Measurements from ENCODE around the gene PDIK1L. TPM values are rescaled to one million over a fixed set of nuclear protein-coding genes. Genes with fewer than 3 reads are reported as not detected.

The PDIK1L gene
- polyA plus RNA-seq (2013): 10.4 TPM

DNA sequence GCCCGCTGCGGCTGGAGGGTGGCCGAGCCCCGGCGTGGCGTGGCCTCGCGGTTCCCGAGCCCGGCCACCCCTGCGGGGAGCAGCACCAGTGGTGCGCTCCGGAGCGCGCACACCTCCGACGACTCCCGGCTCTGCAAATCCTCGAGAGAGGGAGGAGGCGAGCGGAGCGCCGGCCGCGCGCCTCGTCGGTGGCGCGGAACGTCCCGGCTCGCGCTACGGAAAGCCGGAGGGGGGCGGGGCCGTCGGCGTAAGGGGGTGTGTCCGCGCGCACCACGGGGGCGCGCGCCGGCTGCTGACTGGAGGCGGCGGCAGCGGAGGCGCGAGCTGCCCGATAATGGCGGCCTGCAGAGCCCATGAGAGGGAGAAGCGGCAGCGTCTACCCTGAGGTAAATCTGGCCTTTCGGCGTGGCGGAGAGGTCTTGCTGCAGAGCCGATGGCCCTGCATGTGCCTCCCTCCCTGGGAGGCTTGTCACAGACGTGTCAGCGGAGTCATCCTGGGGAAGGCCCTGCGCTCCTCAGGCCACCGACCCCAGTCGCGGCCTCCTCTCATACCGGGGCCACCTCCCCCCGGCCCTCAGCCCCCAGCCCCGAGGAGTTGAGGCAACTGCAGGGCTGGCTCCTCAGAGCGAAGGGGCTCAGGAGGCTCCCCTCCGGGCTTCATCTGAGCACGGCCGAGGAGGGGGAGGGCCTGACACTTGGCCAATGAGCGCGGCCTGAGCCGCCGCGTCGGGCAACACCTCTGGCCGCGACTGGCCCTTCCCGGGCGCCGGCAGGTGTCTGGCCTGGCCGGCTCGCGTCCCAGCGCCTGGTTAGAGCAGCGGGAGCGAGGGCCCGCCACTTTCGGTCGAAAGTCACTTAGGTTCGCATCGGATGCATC lies at the start of gene PDIK1L:
PDIK1L (plus strand) TSS at position 295 of the 877 bp plus-strand sequence. CDS start 2,485 bp downstream, outside the sequence.
- ChIA-PET POLR2A (interaction anchor here (1.0 to 2.5 kb wide), 2 partner anchors 12 to 15 kb away, joined by 3 to 14 read pairs; no protein-coding TSS in a partner anchor), CTCF (interaction anchor here (1.4 to 4.7 kb wide), 4 partner anchors 11 to 33 kb away, joined by 3 to 34 read pairs (median 8); no protein-coding TSS in a partner anchor)
- Histone ChIP-seq H3K9me3 (ENCODE audit: control extremely low read depth in 1 of 5, control insufficient read depth in 4 of 5, insufficient read depth in 2 of 5, low read depth in 1 of 5, low read length in 4 of 5) (no peaks in the 10 kb centered on the region), H3K27me3 (replicated peaks in 2 of 5; ENCODE audit: control insufficient read depth in 4 of 5, insufficient read depth in 5 of 5, low read length in 4 of 5) (no peaks in the 10 kb centered on the region), H3K4me1 (ENCODE audit: control extremely low read depth in 1 of 4, control insufficient read depth in 4 of 4, insufficient read depth in 4 of 4, low read length in 3 of 4) (peaks cover 8 to 24% (median 20%) of the 10 kb centered on the region in 4 experiments), H3K4me3 (ENCODE audit: control insufficient read depth in 1 of 7, extremely low read depth in 1 of 7, insufficient read depth in 4 of 7, low read depth in 2 of 7, low read length in 6 of 7) (peak within 1 kb of the TSS; percentile 44 to 99 (median 91)), H3K27ac (ENCODE audit: insufficient read depth in 1 of 2, low read depth in 1 of 2, low read length in 2 of 2, poor library complexity in 1 of 2, severe bottlenecking in 2 of 2) (peak within 1 kb of the TSS; percentile 68 to 87), H3K36me3 (ENCODE audit: control insufficient read depth in 4 of 4, insufficient read depth in 4 of 4, low read length in 3 of 4) (peaks cover 8 to 18% (median 14%) of the 10 kb centered on the region in 4 experiments)
- under 1% methylated on average over 61 of the region's 96 CpGs for WGBS (ENCODE audit: insufficient coverage)
- DNase-seq: peak; percentile 96 to 99 (median 99)

DNA sequence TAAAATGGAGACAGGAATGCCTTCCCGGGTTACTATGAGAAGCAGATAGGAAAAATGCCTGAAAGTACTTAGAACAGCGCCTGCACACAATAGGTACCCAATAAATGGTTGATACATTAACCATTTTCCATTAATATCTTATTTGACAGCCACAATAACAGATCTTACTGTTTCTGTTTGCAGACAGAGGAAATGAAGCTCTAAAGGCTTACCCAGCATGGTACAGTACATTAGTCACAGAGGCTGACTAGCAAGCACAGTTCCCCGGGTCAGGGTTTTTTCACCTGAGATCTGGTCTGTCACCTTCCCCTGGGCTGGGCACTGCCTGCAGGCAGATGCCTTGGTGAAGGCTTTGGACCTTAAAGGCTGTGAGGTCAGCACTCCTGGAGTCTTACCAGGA lies 47.1 kb upstream of the PDIK1L start:
- ChIA-PET CTCF (interaction anchor here (2.7 kb wide), 1 partner anchor 10 kb away, joined by 10 read pairs; no protein-coding TSS in a partner anchor), POLR2A (no interaction called here)
- peaks cover 0 to 11% (median 3%) of the 10 kb centered on the region in 5 experiments for H3K27me3 ChIP-seq (replicated peaks in 2 of 5; ENCODE audit: control insufficient read depth in 4 of 5, insufficient read depth in 5 of 5, low read length in 4 of 5)
- no peaks in the 10 kb centered on the region for H3K36me3 ChIP-seq (ENCODE audit: control insufficient read depth in 4 of 4, insufficient read depth in 4 of 4, low read length in 3 of 4)
- WGBS (ENCODE audit: insufficient coverage): 92% methylated on average over 1 of the region's 3 CpGs
- no peaks in the 10 kb centered on the region for H3K4me1 ChIP-seq (ENCODE audit: control extremely low read depth in 1 of 4, control insufficient read depth in 4 of 4, insufficient read depth in 4 of 4, low read length in 3 of 4)
- H3K27ac ChIP-seq (ENCODE audit: insufficient read depth in 1 of 2, low read depth in 1 of 2, low read length in 2 of 2, poor library complexity in 1 of 2, severe bottlenecking in 2 of 2): no peak overlapping the region
- H3K9me3 ChIP-seq (ENCODE audit: control extremely low read depth in 1 of 5, control insufficient read depth in 4 of 5, insufficient read depth in 2 of 5, low read depth in 1 of 5, low read length in 4 of 5): no peaks in the 10 kb centered on the region
- no peak for DNase-seq
- no peak overlapping the region for H3K4me3 ChIP-seq (ENCODE audit: control insufficient read depth in 1 of 7, extremely low read depth in 1 of 7, insufficient read depth in 4 of 7, low read depth in 2 of 7, low read length in 6 of 7)

DNA sequence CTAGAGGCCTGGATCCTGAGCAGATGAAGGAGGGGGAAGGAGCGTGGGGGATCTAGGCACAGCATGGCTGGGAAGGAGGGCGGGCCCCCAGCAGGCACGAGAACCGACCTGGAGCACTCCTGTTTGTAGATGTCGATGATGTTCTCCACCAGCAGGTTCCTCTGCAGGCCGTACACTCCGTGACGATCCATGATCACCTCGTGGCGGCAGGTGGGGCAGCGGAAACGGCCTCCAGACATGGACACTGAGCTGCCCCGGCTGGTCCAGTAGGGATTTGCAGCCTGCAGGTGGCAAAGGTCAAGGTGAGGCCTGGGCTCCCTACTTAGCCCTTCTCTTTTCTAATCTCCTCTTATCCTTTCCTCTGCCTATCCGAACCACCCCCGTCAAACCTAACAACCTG lies 45.5 kb upstream of the PDIK1L start:
- Histone ChIP-seq H3K36me3 (ENCODE audit: control insufficient read depth in 4 of 4, insufficient read depth in 4 of 4, low read length in 3 of 4) (no peaks in the 10 kb centered on the region), H3K4me3 (ENCODE audit: control insufficient read depth in 1 of 7, extremely low read depth in 1 of 7, insufficient read depth in 4 of 7, low read depth in 2 of 7, low read length in 6 of 7) (no peak overlapping the region), H3K27ac (ENCODE audit: insufficient read depth in 1 of 2, low read depth in 1 of 2, low read length in 2 of 2, poor library complexity in 1 of 2, severe bottlenecking in 2 of 2) (no peak overlapping the region), H3K27me3 (replicated peaks in 2 of 5; ENCODE audit: control insufficient read depth in 4 of 5, insufficient read depth in 5 of 5, low read length in 4 of 5) (peaks cover 0 to 15% (median 3%) of the 10 kb centered on the region in 5 experiments), H3K9me3 (ENCODE audit: control extremely low read depth in 1 of 5, control insufficient read depth in 4 of 5, insufficient read depth in 2 of 5, low read depth in 1 of 5, low read length in 4 of 5) (no peaks in the 10 kb centered on the region), H3K4me1 (ENCODE audit: control extremely low read depth in 1 of 4, control insufficient read depth in 4 of 4, insufficient read depth in 4 of 4, low read length in 3 of 4) (no peaks in the 10 kb centered on the region)
- DNase-seq: no peak
- WGBS (ENCODE audit: insufficient coverage): 97% methylated on average over 11 of the region's 15 CpGs
- ChIA-PET CTCF (interaction anchor here (0.7 to 2.7 kb wide), 3 partner anchors 12 to 22 kb away, joined by 3 to 10 read pairs (median 3); no protein-coding TSS in a partner anchor), POLR2A (no interaction called here)

DNA sequence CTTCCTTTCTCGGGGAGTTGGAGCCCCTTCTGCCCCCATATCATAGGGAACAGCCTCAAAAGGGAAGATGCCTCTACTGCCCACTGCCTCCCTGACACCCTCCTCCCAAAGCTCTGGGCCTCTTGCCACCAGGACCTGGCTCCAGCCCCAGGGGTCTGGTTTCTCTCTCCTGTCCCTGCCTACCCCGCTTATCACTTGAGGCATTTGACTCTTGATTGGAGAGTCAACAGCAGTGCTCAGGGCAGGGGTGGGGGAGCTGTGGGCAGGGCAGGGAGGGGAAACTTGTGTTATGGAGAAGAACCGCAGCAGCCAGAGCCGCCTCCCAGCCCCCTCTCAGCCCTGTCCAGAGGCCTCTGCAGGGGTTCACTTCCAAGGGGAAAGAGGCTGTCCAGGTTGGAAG lies 44.8 kb upstream of the PDIK1L start:
- CTCF ChIA-PET: interaction anchor here (0.9 kb wide), 1 partner anchor 13 kb away, joined by 3 read pairs; no protein-coding TSS in a partner anchor

DNA sequence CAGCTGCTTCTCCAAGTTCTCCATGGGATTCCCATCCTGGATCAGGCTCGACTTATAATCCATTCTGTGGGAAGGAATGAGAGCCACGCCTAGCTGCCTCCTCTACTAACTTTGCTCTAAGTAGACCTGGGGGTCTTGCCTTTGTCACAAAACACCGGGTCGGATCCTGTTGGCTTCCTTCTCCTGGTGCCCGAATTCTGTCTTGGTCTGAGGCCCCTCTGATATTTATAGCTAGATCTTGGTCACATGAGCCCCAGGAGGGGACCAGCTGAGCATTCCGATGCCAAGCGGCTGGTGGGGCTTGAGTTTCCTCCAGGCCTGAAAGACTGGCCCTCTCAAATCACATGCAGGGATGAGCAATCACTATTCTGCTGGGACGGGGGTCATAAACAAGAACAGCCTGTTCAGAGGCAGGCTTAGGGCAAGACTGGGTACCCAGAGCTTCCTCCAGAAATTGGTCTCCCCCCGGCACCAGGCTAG lies 44.2 kb upstream of the PDIK1L start, which contains the start of gene TRIM63:
TRIM63 (minus strand) TSS at position 199 of the 480 bp plus-strand sequence; CDS start at position 63, 136 bp downstream.
- no peak within 1 kb of the TSS for H3K27ac ChIP-seq (ENCODE audit: insufficient read depth in 1 of 2, low read depth in 1 of 2, low read length in 2 of 2, poor library complexity in 1 of 2, severe bottlenecking in 2 of 2)
- CTCF ChIA-PET: no interaction called here
- H3K36me3 ChIP-seq (ENCODE audit: control insufficient read depth in 4 of 4, insufficient read depth in 4 of 4, low read length in 3 of 4): no peaks in the 10 kb centered on the region
- DNase-seq: no peak
- 87% methylated on average over 9 of the region's 9 CpGs for WGBS (ENCODE audit: insufficient coverage)
- POLR2A ChIA-PET: no interaction called here
- H3K9me3 ChIP-seq (ENCODE audit: control extremely low read depth in 1 of 5, control insufficient read depth in 4 of 5, insufficient read depth in 2 of 5, low read depth in 1 of 5, low read length in 4 of 5): no peaks in the 10 kb centered on the region
- H3K4me3 ChIP-seq (ENCODE audit: control insufficient read depth in 1 of 7, extremely low read depth in 1 of 7, insufficient read depth in 4 of 7, low read depth in 2 of 7, low read length in 6 of 7): no peak within 1 kb of the TSS
- H3K4me1 ChIP-seq (ENCODE audit: control extremely low read depth in 1 of 4, control insufficient read depth in 4 of 4, insufficient read depth in 4 of 4, low read length in 3 of 4): no peaks in the 10 kb centered on the region
- H3K27me3 ChIP-seq (replicated peaks in 2 of 5; ENCODE audit: control insufficient read depth in 4 of 5, insufficient read depth in 5 of 5, low read length in 4 of 5): peaks cover 0 to 19% (median 5%) of the 10 kb centered on the region in 5 experiments

More for the DNA sequence above, 44.8 kb upstream of the PDIK1L start:
- POLR2A ChIA-PET: no interaction called here
- Histone ChIP-seq H3K27me3 (replicated peaks in 2 of 5; ENCODE audit: control insufficient read depth in 4 of 5, insufficient read depth in 5 of 5, low read length in 4 of 5) (peaks cover 0 to 15% (median 3%) of the 10 kb centered on the region in 5 experiments), H3K36me3 (ENCODE audit: control insufficient read depth in 4 of 4, insufficient read depth in 4 of 4, low read length in 3 of 4) (no peaks in the 10 kb centered on the region), H3K27ac (ENCODE audit: insufficient read depth in 1 of 2, low read depth in 1 of 2, low read length in 2 of 2, poor library complexity in 1 of 2, severe bottlenecking in 2 of 2) (no peak overlapping the region), H3K4me3 (ENCODE audit: control insufficient read depth in 1 of 7, extremely low read depth in 1 of 7, insufficient read depth in 4 of 7, low read depth in 2 of 7, low read length in 6 of 7) (no peak overlapping the region), H3K4me1 (ENCODE audit: control extremely low read depth in 1 of 4, control insufficient read depth in 4 of 4, insufficient read depth in 4 of 4, low read length in 3 of 4) (no peaks in the 10 kb centered on the region), H3K9me3 (ENCODE audit: control extremely low read depth in 1 of 5, control insufficient read depth in 4 of 5, insufficient read depth in 2 of 5, low read depth in 1 of 5, low read length in 4 of 5) (no peaks in the 10 kb centered on the region)
- DNase-seq: no peak
- WGBS (ENCODE audit: insufficient coverage): no CpG with 5 or more reads among the region's 4 CpGs

DNA sequence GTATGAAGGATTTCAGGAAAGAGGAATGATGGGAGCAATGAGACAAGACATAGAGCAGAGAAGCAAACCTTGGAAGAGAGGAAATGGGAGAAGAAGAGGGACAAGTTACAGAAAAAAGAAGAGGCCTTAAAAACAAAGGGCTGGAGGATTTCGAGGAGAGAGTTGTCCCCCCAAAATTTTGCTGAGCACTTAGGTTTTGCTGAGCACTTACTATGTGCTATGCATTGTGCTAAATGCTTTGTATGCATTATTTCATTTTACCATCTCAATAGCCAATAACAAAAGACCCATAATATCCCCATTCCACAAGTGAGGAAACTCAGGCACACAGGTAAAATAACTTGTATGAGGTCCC lies 41.7 kb upstream of the PDIK1L start:
- peak overlapping the region in 1 of 2 experiments; percentile 18 for H3K27ac ChIP-seq (ENCODE audit: insufficient read depth in 1 of 2, low read depth in 1 of 2, low read length in 2 of 2, poor library complexity in 1 of 2, severe bottlenecking in 2 of 2)
- no peaks in the 10 kb centered on the region for H3K36me3 ChIP-seq (ENCODE audit: control insufficient read depth in 4 of 4, insufficient read depth in 4 of 4, low read length in 3 of 4)
- no peaks in the 10 kb centered on the region for H3K9me3 ChIP-seq (ENCODE audit: control extremely low read depth in 1 of 5, control insufficient read depth in 4 of 5, insufficient read depth in 2 of 5, low read depth in 1 of 5, low read length in 4 of 5)
- ChIA-PET POLR2A (no interaction called here), CTCF (interaction anchor here (2.2 kb wide), 1 partner anchor 12 kb away, joined by 5 read pairs; no protein-coding TSS in a partner anchor)
- no peaks in the 10 kb centered on the region for H3K4me1 ChIP-seq (ENCODE audit: control extremely low read depth in 1 of 4, control insufficient read depth in 4 of 4, insufficient read depth in 4 of 4, low read length in 3 of 4)
- no CpG with 5 or more reads among the region's 1 CpG for WGBS (ENCODE audit: insufficient coverage)
- H3K4me3 ChIP-seq (ENCODE audit: control insufficient read depth in 1 of 7, extremely low read depth in 1 of 7, insufficient read depth in 4 of 7, low read depth in 2 of 7, low read length in 6 of 7): no peak overlapping the region
- DNase-seq: no peak
- H3K27me3 ChIP-seq (replicated peaks in 2 of 5; ENCODE audit: control insufficient read depth in 4 of 5, insufficient read depth in 5 of 5, low read length in 4 of 5): peaks cover 0 to 26% (median 5%) of the 10 kb centered on the region in 5 experiments
